Gastrocnemius medialis (tissue), 4 donors: Measurements from ENCODE around the gene THOP1. TPM values are rescaled to one million over a fixed set of nuclear protein-coding genes. Genes with fewer than 3 reads are reported as not detected.

Source experiments
- ATAC-seq, 2 donors: fragments of 150-250 bp; one replicate each; pipeline ENCODE4 v1.9.1; 2016
- DNase-seq, 2 donors: peaks; one replicate each; pipeline ENCODE4 v3.0.0-alpha.2; 2019
- H3K27ac ChIP-seq, 4 donors: fragments of 200-600 bp; sonication (generic); 1 replicate in 1 of 4; 2 replicates in 3 of 4; pipeline ENCODE4 v1.5.1; 2016 to 2018; ENCODE audit warnings: mild to moderate bottlenecking in 2 of 4, moderate library complexity in 1 of 4
- H3K27me3 ChIP-seq, 3 donors: fragments of 200-600 bp; sonication (generic) in 2 of 3; 1 replicate in 1 of 3; 2 replicates in 2 of 3; pipeline versions ENCODE4 v1.5.1 to v1.6.0; 2016 to 2019; ENCODE audit warnings: mild to moderate bottlenecking in 1 of 3, moderate library complexity in 1 of 3
- H3K36me3 ChIP-seq, 2 donors: fragments of 200-600 bp; sonication (generic) in 1 of 2; one replicate each; pipeline ENCODE4 v1.5.1; 2017 to 2018
- H3K4me1 ChIP-seq, 2 donors: fragments of 200-600 bp; sonication (generic) in 1 of 2; one replicate each; pipeline ENCODE4 v1.5.1; 2016 to 2017; ENCODE audit warnings: mild to moderate bottlenecking in 2 of 2
- H3K4me3 ChIP-seq, 4 donors: fragments of 200-600 bp; sonication (generic) in 3 of 4; 1 replicate in 1 of 4; 2 replicates in 3 of 4; pipeline ENCODE4 v1.5.1; 2016 to 2019; ENCODE audit warnings: mild to moderate bottlenecking in 2 of 4
- H3K9me3 ChIP-seq, 3 donors: fragments of 200-600 bp; sonication (generic) in 2 of 3; 1 replicate in 1 of 3; 2 replicates in 2 of 3; pipeline ENCODE4 v1.5.1; 2016 to 2019
- POLR2A ChIP-seq, 2 donors: fragments of 450-650 bp; IDR thresholded peaks; one replicate each; pipeline ENCODE4 v1.6.1; 2017; ENCODE audit warnings: antibody characterized with exemption in 2 of 2, mild to moderate bottlenecking in 2 of 2, moderate library complexity in 2 of 2
- in situ Hi-C, 4 donors: fragments of 200-750 bp; cut with MboI; loops; one replicate each; pipeline versions ENCODE4 v1.15.0 to v1.8.0; 2017; ENCODE audit warnings: low sequenced_read_pairs in 4 of 4
- intact Hi-C: fragments of 100-400 bp; cut with DNase I; formaldehyde crosslinking; loops from one replicate; pipeline ENCODE4 v1.15.1; 2023; ENCODE audit warnings: low total_unique reads
- total RNA-seq, 4 donors: library from RNA; depleted of rRNA; stranded (reverse); fragments of >200 nt; gene quantifications; one replicate each; pipeline versions ENCODE4 v1.1.0 to v1.2.3, GENCODE V29; 2016
- TF ChIP-seq, protein P1 (sequence below), 5 experiments: fragments of 450-650 bp in 3 of 5; fragments of 200-600 bp in 2 of 5; sonication (generic) in 2 of 5; IDR thresholded peaks in 4 of 5; conservative IDR thresholded peaks in 1 of 5; 1 replicate in 4 of 5; 2 replicates in 1 of 5; pipeline ENCODE4 v1.5.1; 2016 to 2019; ENCODE audit warnings: antibody characterized with exemption in 5 of 5, mild to moderate bottlenecking in 3 of 5, moderate library complexity in 3 of 5

THOP1 gene
- total RNA-seq, 4 donors from 2014 or later, result 31.5 to 114 (median 73.0) TPM

DNA sequence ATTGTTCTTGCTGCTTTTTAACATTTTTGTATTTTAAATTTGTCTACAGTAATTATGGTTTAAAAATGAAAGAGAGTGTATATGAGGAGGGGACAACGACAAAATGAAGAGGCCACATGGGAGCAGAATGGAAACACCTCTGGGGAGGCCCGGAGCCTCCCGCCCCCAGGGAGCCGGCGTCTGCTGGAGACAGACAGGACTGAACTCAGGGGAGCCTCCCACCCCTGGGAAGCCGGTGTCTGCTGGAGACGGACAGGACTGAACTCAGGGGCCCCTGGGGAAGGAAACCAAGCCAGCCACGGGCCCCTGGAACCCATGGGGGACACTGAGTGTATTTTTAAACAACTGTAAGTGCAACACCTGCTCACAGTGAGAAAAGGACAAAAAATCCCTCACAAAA is 28.8 kb upstream of the THOP1 start:
- in situ Hi-C loops, result no loop called here
- Histone ChIP-seq H3K9me3 (no peaks in the 10 kb centered on the region), H3K4me3 (no peak overlapping the region), H3K4me1 (no peaks in the 10 kb centered on the region), H3K27ac (no peak overlapping the region), H3K27me3 (no peaks in the 10 kb centered on the region), H3K36me3 (peaks cover 0 to 69% of the 10 kb centered on the region in 2 donors)
- TF ChIP-seq, protein P1, sequence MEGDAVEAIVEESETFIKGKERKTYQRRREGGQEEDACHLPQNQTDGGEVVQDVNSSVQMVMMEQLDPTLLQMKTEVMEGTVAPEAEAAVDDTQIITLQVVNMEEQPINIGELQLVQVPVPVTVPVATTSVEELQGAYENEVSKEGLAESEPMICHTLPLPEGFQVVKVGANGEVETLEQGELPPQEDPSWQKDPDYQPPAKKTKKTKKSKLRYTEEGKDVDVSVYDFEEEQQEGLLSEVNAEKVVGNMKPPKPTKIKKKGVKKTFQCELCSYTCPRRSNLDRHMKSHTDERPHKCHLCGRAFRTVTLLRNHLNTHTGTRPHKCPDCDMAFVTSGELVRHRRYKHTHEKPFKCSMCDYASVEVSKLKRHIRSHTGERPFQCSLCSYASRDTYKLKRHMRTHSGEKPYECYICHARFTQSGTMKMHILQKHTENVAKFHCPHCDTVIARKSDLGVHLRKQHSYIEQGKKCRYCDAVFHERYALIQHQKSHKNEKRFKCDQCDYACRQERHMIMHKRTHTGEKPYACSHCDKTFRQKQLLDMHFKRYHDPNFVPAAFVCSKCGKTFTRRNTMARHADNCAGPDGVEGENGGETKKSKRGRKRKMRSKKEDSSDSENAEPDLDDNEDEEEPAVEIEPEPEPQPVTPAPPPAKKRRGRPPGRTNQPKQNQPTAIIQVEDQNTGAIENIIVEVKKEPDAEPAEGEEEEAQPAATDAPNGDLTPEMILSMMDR (IDR thresholded peaks at IDR 0.05 in 4 of 5, conservative IDR thresholded peaks at IDR 0.05 in 1 of 5), result no peak
- TF ChIP-seq POLR2A (IDR thresholded peaks at IDR 0.05), result no peak
- ATAC-seq, result no peak
- DNase-seq, result no peak
- intact Hi-C loops, result no loop called here

GRCh38 chr19:2756921-2757881 is 28.1 kb upstream of the THOP1 start:
- H3K27ac ChIP-seq, result no peak overlapping the region
- no peak for ATAC-seq

GRCh38 chr19:2758601-2759313 is 26.5 kb upstream of the THOP1 start:
- DNase-seq, result no peak
- Histone ChIP-seq H3K36me3 (peaks cover 0 to 83% of the 10 kb centered on the region in 2 donors), H3K4me1 (no peaks in the 10 kb centered on the region), H3K4me3 (no peak overlapping the region), H3K27ac (no peak overlapping the region), H3K27me3 (no peaks in the 10 kb centered on the region), H3K9me3 (no peaks in the 10 kb centered on the region)
- TF ChIP-seq, protein P1 (IDR thresholded peaks at IDR 0.05 in 4 of 5, conservative IDR thresholded peaks at IDR 0.05 in 1 of 5), result no peak
- TF ChIP-seq POLR2A (IDR thresholded peaks at IDR 0.05), result no peak
- in situ Hi-C loops (no loop called here), intact Hi-C loops (no loop called here)
- ATAC-seq, result no peak

More at GRCh38 chr19:2756921-2757881, 28.1 kb upstream of the THOP1 start:
- H3K9me3 ChIP-seq, result no peaks in the 10 kb centered on the region
- no peaks in the 10 kb centered on the region for H3K4me1 ChIP-seq
- DNase-seq, result no peak
- H3K4me3 ChIP-seq, result no peak overlapping the region
- no peaks in the 10 kb centered on the region for H3K27me3 ChIP-seq
- intact Hi-C loops (no loop called here), in situ Hi-C loops (no loop called here)
- H3K36me3 ChIP-seq, result peaks cover 0 to 74% of the 10 kb centered on the region in 2 donors
- TF ChIP-seq POLR2A (IDR thresholded peaks at IDR 0.05), result no peak
- TF ChIP-seq, protein P1 (IDR thresholded peaks at IDR 0.05 in 4 of 5, conservative IDR thresholded peaks at IDR 0.05 in 1 of 5), result no peak

DNA sequence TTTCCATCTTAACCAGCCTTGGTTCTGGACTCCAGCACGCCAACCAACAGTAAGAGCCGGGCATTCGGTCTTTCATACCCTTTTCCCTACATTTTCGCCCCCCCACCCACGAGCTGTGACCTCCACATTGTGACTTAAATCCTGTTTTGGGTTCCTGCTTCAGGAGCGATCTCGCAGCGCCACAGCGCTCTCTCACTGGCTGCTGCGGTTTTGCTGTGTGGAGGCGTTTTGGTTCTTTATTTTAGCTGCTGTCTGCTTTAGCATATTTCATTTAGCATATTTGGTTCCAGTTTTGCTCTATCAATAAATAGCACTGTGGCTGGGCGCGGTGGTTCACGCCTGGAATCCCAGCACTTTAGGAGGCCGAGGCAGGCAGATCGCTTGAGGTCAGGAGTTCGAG is 25.9 kb upstream of the THOP1 start:
- TF ChIP-seq POLR2A (IDR thresholded peaks at IDR 0.05), result no peak
- TF ChIP-seq, protein P1 (IDR thresholded peaks at IDR 0.05 in 4 of 5, conservative IDR thresholded peaks at IDR 0.05 in 1 of 5), result no peak
- DNase-seq, result no peak
- in situ Hi-C loops, result no loop called here
- Histone ChIP-seq H3K9me3 (no peaks in the 10 kb centered on the region), H3K36me3 (peaks cover 0 to 84% of the 10 kb centered on the region in 2 donors), H3K4me1 (no peaks in the 10 kb centered on the region), H3K4me3 (no peak overlapping the region), H3K27ac (no peak overlapping the region), H3K27me3 (no peaks in the 10 kb centered on the region)
- intact Hi-C loops, result no loop called here
- ATAC-seq, result no peak
